ENCODE data around the gene MMGT1.

GRCh38 chrX:135984791-135985156 is 11.0 kb upstream of the MMGT1 start:
- TF ChIP-seq CTCF (conservative IDR thresholded peaks at IDR 0.05) (no peak), ZFX (IDR thresholded peaks at IDR 0.05) (no peak)

Data from C4-2B (cell line).